Measurements from ENCODE around the gene NCOA7. TPM values are rescaled to one million over a fixed set of nuclear protein-coding genes. Genes with fewer than 3 reads are reported as not detected.

The NCOA7 gene
- total and polyA plus RNA-seq, 12 donors: 4.2 to 21.3 (median 10.3) TPM

- H3K9me3 ChIP-seq: no peaks in the 10 kb centered on the region
- no peaks in the 10 kb centered on the region for H3K27me3 ChIP-seq
- H3K27ac ChIP-seq: peak overlapping the region; percentile 92 to 98 (median 96)
- no peaks in the 10 kb centered on the region for H3K36me3 ChIP-seq
- H3K4me1 ChIP-seq: peaks cover 10 to 50% (median 29%) of the 10 kb centered on the region in 9 donors
- H3K4me3 ChIP-seq: peak overlapping the region; percentile 68 to 96 (median 87)
- WGBS, 2 donors: 15 to 16% methylated on average over 19 of the region's 19 CpGs
- DNase-seq (peak; percentile 38 to 45), ATAC-seq (peak; percentile 16 to 52 (median 30))
- no peak for TF ChIP-seq CTCF (IDR thresholded peaks at IDR 0.05)
- intact Hi-C loops (cut with DNase I): loop anchor here in 9 of 10 donors (1.0 to 10.0 kb wide), 8 partner anchors 53 to 173 kb away; partner anchors contain the start of gene HINT3 (in 6 of the 9)
Measured at GRCh38 chr6:125789576-125790357, 993 bp upstream of the NCOA7 start.

- no peaks in the 10 kb centered on the region for H3K36me3 ChIP-seq
- TF ChIP-seq CTCF (IDR thresholded peaks at IDR 0.05): peak in 7 of 9 donors; percentile 39 to 71 (median 59)
- intact Hi-C loops (cut with DNase I): loop anchor here in 6 of 10 donors (2.0 to 10.0 kb wide), 4 partner anchors 51 to 166 kb away; partner anchors contain the start of gene HINT3 (in 3 of the 6)
- DNase-seq (peak in 1 of 2 donors; percentile 30), ATAC-seq (peak in 7 of 8 donors; percentile 22 to 64 (median 46))
- H3K27me3 ChIP-seq: no peaks in the 10 kb centered on the region
- 1% methylated on average over 28 of the region's 28 CpGs for WGBS, 2 donors
- peaks cover 10 to 55% (median 33%) of the 10 kb centered on the region in 9 donors for H3K4me1 ChIP-seq
- peak overlapping the region; percentile 92 to 98 (median 96) for H3K27ac ChIP-seq
- no peaks in the 10 kb centered on the region for H3K9me3 ChIP-seq
- peak overlapping the region; percentile 68 to 96 (median 87) for H3K4me3 ChIP-seq
Measured at GRCh38 chr6:125791151-125791819, 525 bp downstream of the NCOA7 start.

GRCh38 chr6:125791820-125792165, 1.0 kb downstream of the NCOA7 start:
- peaks cover 10 to 55% (median 33%) of the 10 kb centered on the region in 9 donors for H3K4me1 ChIP-seq
- intact Hi-C loops (cut with DNase I): loop anchor here in 7 of 10 donors (2.0 to 10.0 kb wide), 5 partner anchors 51 to 166 kb away; partner anchors contain the start of gene HINT3 (in 3 of the 7)

More at GRCh38 chr6:125791820-125792165, 1.0 kb downstream of the NCOA7 start:
- peaks cover 0 to 2% (median 0%) of the 10 kb centered on the region in 9 donors for H3K36me3 ChIP-seq
- H3K4me3 ChIP-seq: peak overlapping the region in 9 of 10 donors; percentile 68 to 96 (median 90)
- TF ChIP-seq CTCF (IDR thresholded peaks at IDR 0.05): no peak
- no peaks in the 10 kb centered on the region for H3K27me3 ChIP-seq
- ATAC-seq (no peak), DNase-seq (no peak)
- H3K9me3 ChIP-seq: no peaks in the 10 kb centered on the region
- peak overlapping the region in 8 of 10 donors; percentile 92 to 98 (median 98) for H3K27ac ChIP-seq
